Measurements from ENCODE around the gene PNMA1.

Gene PNMA1

GRCh38 chr14:73666583-73666982 is 47.6 kb downstream of the PNMA1 start:
- no peak overlapping the region for H3K4me3 ChIP-seq (ENCODE audit: low read depth, low read length)
- TF ChIP-seq CTCF (IDR thresholded peaks at IDR 0.05; ENCODE audit: control insufficient read depth, extremely low read depth, insufficient read depth), result no peak
- no peak for DNase-seq (ENCODE audit: low read depth)

GRCh38 chr14:73665130-73665529 is 49.1 kb downstream of the PNMA1 start:
- no peak for DNase-seq (ENCODE audit: low read depth)
- no peak overlapping the region for H3K4me3 ChIP-seq (ENCODE audit: low read depth, low read length)
- no peak for TF ChIP-seq CTCF (IDR thresholded peaks at IDR 0.05; ENCODE audit: control insufficient read depth, extremely low read depth, insufficient read depth)

- DNase-seq (ENCODE audit: low read depth), result no peak
Measured at GRCh38 chr14:73663548-73664212, 50.5 kb downstream of the PNMA1 start.

GRCh38 chr14:73662487-73662943 is 51.7 kb downstream of the PNMA1 start:
- peak; percentile 58 for DNase-seq (ENCODE audit: low read depth)
- peak; percentile 17; the same call in 1 of the 2 replicates for TF ChIP-seq CTCF (IDR thresholded peaks at IDR 0.05; ENCODE audit: control insufficient read depth, extremely low read depth, insufficient read depth)
- H3K4me3 ChIP-seq (ENCODE audit: low read depth, low read length), result no peak overlapping the region

More at GRCh38 chr14:73663548-73664212, 50.5 kb downstream of the PNMA1 start:
- no peak for TF ChIP-seq CTCF (IDR thresholded peaks at IDR 0.05; ENCODE audit: control insufficient read depth, extremely low read depth, insufficient read depth)
- no peak overlapping the region for H3K4me3 ChIP-seq (ENCODE audit: low read depth, low read length)

GRCh38 chr14:73661872-73662271 is 52.3 kb downstream of the PNMA1 start:
- no peak for DNase-seq (ENCODE audit: low read depth)
- no peak overlapping the region for H3K4me3 ChIP-seq (ENCODE audit: low read depth, low read length)
- no peak for TF ChIP-seq CTCF (IDR thresholded peaks at IDR 0.05; ENCODE audit: control insufficient read depth, extremely low read depth, insufficient read depth)
